ENCODE data around the gene NPAS3.

NPAS3 gene

GRCh38 chr14:33273978-33274377 lies 335.3 kb downstream of the NPAS3 start:
- DNase-seq, result no peak

DNA sequence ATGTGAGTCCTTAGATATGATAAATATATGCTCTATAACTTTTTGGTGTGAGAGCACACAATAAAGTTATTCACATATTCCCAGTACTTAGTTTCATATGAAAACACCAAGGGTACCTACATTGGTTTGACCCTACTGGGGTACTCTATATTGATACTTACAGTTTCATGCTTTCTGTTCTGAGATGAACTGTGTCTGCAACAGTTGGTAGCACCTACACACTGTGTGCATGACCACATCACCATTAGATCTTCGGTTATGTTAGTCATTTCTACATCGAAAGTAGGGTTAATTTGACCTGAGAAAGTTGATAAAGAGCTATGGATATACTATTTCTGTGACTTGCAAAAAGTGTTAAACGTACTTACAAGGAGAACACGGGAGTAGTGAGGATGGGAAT lies 337.2 kb downstream of the NPAS3 start:
- DNase-seq, result no peak

GRCh38 chr14:33279865-33280264 lies 341.2 kb downstream of the NPAS3 start:
- no peak for DNase-seq

DNA sequence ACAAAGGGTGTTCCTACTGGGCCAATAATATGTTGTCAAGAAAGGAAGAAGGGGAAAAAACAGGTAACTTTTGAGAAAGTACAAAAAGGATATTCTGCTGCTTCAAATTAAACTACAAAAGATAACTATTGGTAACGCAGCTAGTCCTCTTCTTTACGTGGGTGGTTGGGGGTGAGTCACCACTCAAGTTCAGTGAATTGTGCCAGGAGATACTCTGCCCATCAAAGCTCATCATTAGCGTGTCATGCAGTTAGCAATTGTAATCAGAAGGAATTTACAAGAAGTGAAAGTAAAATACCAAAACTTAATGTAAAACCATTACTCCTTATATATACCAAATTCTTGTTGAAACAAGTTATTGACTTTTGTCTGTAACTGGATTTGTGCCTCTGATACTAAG lies 342.0 kb downstream of the NPAS3 start:
- no peak for DNase-seq

DNA sequence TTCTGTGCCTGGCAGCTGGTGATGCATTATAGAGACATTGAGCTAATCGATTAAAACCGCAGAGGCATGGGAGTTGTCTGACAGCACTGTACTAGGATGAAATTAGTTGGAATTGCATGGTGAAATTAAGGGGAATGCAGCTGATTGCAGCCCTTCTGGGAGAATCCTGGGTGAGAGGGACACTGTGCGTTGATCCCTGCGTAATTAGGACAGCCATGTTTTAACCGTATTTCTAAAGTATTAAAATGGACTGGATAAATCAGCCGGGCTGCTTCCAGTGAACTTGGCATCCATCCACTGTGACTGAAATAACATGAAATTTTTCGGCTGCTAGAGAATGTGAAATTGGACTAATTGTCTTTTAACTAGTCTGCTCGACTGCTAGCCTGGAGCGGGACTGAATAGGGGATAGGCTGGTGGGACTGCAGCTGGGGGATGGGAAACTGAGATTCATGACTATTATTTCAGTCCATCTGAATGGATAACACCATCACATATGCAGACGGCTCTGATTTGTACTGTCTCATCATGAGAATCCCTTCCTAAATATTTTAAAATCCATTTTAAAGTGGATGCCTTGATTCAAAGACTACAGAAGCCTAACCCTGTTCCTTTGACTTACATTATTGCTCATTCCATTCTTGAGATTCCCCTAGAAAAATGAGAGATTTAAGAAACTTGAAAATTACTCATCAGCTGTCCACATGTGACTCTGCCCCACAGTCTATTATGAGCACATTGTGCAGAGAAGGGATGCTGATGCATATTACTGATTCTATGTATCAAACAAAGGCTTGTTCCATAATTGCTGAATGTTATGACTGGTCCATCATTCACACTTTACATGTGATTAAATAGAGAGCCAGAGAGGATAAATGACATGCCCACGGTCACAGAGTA lies 343.9 kb downstream of the NPAS3 start:
- DNase-seq, result no peak

- DNase-seq, result no peak
Observed at GRCh38 chr14:33285902-33286700, 347.4 kb downstream of the NPAS3 start.

GRCh38 chr14:33287189-33287588 lies 348.5 kb downstream of the NPAS3 start:
- no peak for DNase-seq

- no peak for DNase-seq
Observed at GRCh38 chr14:33290641-33291040, 352.0 kb downstream of the NPAS3 start.

DNA sequence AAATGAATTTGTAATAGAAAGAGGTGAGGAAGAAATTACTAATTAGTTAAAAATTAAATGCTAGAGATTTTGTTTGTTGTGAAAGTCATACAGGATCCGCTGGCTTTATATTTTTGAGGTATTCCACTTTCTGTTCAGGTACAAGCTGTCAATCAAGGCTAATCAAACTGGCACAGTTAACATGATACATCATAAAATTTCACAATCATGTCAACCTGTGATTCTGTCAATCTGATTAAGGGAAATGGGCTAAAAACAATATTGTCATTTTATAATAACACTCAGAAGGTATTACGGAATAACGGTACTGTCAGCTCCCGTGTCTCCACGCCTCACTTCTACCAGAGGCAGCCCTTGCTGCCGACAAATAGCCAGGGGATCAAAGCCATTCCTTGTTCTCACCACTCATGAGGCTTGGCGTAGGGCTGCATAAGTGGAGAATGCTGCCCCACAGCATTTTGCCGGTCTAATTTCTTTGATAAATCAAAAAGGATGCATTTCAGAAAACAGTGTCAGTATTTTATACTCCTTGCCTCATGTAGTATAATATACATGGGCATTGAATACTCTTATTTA lies 352.9 kb downstream of the NPAS3 start:
- DNase-seq, result no peak

- DNase-seq, result no peak
Observed at GRCh38 chr14:33294419-33294818, 355.7 kb downstream of the NPAS3 start.

DNA sequence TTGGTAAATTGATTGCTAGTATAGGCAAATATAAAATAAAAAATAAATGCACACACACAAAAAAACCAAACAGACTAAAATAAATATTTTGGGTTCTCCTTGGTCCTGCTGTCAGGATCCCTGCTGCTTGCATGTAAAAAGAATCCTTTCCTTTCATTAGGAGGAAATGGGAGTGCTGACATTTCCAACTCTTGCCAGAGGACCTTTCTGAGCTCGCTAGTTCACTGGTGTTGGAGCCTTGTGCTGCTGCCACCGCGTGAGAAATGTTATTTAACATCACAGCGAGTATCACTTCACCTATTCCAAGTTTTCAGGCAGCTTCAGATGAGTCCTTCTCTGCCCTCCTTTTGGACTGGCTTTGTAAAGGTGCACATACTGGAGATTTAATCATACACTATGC lies 358.9 kb downstream of the NPAS3 start:
- no peak for DNase-seq

DNA sequence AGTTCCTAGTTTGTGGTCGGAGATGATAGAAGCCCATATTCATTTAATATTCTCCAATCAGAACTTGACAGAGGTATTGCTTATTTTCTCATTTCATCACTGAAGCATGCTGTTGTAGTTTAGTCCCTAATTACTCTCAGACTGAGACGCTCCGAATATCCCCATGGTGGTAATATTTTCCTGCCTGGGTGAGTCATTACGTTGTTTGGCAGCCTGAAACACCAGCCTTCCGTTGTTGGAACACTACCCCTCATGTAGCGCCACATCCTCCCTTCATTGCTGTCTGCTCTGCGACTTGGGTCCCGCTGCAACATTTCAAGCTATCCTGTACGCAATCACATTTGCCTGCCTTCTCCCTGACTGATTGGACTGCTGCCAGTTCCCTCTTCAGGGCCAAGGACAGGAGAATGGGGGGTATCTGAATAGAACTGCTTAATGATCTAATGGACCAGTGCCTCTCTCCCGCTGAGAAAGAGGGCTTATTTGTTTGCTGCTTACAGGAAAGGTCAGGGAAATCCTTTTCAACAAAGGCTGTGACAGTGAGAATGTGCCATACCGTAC lies 369.1 kb downstream of the NPAS3 start:
- DNase-seq, result no peak

- no peak for DNase-seq
Observed at GRCh38 chr14:33309106-33309505, 370.4 kb downstream of the NPAS3 start.

GRCh38 chr14:33315217-33315616 lies 376.5 kb downstream of the NPAS3 start:
- no peak for DNase-seq

- no peak for DNase-seq
Observed at GRCh38 chr14:33315721-33316120, 377.0 kb downstream of the NPAS3 start.

DNA sequence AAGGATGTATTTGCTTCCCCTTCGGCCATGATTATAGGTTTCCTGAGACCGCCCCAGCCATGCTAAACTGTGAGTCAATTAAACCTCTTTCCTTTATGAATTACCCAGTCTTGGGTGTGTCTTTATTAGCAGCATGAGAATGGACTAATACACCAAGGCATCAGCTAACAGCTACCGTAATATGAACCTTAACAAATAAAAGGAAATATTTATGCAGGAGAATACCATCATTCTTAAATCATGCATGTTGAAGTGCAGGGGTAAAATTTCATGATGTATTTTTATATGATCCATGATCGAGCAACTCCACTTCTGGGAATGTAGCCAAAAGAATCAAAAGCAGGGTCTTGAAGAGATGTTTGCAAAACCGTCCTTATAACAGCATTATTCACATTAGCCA lies 379.0 kb downstream of the NPAS3 start:
- no peak for DNase-seq

GRCh38 chr14:33323979-33324378 lies 385.3 kb downstream of the NPAS3 start:
- DNase-seq, result no peak

DNA sequence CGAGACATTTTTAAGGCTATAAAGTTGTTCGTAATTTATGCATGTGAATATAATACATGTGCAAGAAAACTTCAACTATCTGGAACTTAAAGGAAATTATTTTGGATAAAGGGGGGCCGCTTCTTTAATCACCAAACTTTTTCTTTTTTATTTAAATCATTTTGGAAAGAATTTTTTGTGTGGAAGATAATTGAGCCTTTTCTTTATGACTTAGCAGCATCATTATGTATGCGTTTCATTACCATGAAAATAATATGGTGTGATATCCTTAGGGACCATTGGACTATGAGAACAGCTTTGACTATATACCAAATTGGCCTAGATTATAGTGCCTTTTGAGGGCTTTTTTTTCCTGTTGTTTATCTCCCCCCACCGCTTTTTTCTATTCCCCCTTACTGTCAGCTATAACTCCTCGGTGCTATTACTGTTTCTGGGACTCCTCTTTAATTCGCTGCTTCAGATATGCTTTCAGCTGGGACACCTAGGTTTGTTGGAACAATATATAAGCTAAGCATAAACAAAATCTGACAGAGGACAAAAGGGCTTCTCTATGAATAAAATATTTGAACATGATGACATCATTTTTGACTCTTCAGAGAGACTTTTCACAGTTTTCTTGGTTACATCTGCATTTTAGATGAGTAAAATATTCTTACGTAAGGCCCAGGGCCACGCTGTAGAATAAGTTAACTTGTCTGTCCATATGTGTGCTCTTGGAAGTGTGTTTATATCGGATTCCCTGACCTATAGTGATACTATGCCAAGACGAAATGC lies 392.7 kb downstream of the NPAS3 start:
- no peak for DNase-seq

DNA sequence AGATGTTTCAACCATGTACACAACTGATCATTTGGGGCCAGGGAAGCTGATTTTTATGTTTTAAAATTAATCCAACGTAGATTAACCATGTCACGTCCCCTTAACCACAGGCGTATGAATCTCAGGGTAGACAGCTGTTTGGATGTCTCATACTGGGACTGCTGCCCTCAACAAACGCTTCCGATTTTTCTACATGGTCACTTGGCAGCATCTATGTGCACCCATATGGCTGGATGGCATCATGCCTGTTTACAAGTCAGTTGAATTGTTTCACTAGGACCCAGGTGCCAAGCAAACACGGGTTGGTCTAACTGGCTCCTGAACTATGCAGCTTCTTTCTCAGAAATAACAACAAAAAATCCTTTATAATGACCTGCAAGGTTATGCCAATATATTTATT lies 393.8 kb downstream of the NPAS3 start:
- DNase-seq, result no peak

DNA sequence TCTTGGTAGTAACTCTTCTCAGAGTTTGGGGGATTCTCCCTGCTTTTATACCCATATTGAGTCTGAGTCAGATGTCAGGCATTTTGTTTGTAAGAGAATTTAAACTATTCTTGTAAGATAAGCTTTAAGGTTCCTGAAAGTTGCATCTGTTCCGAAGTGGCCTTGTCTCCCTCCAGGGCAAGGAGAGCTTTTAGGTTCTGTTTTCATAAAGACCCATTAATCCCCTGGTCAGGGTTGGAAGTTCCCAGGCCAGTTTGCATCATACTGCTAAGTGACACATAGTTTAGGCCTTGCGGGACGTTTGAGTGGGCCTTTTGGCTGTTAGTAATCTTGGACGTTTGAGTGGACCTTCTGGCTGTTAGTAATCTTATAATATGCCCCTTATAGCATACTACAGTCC lies 396.7 kb downstream of the NPAS3 start:
- DNase-seq, result no peak

DNA sequence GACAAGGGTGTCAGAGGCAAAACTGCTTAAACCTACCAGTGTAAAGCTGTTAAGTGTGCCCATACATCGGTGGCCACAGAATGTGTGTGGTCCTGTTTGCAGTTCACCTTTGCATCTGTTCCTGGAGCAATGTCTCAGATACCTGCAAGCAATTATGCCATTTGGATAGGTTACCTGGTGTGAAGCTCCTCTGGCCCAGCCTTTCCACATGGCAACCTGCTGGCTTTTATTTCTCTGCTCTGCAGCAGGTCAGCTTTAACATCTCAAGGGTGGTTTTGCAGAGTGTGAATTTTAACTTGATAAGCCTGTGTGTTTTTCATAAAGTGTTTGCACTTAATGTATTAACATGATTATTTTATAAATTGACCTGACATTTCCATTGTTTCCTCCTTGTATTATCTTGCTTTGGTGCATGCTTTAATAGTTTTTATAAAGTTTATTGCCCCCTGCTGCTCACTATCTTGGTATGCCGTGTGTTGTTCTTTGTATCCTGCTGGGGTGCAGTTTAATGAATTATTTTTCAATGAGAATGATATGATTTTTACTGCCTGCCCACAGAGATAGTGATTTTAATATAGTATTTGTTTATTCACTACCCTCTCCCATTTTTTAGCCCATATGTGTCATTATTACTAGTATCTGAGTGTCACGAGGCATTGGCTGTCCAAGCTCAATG lies 403.8 kb downstream of the NPAS3 start:
- DNase-seq, result no peak

- no peak for DNase-seq
Observed at GRCh38 chr14:33343016-33343415, 404.3 kb downstream of the NPAS3 start.

All from activated naive CD4-positive, alpha-beta T cell (primary cell).